NCI-H2196 treated with DMSO at 0.1 percent for 48 hours (cell line): ENCODE results near the gene TCF23.
A peak's percentile ranks its signal among the peaks of the same experiment; 100 is the strongest.
"Not testable (repeated sequence)": the region's sequence is repeated elsewhere in the genome, so short reads cannot be mapped to it uniquely, and the experiment has no call there.

ENCODE experiments used
- DNase-seq: peaks from one replicate; lab custom pipeline; 2025; ENCODE audit not compliant: unreplicated experiment; lab: John Stamatoyannopoulos, UW

The TCF23 gene

DNA sequence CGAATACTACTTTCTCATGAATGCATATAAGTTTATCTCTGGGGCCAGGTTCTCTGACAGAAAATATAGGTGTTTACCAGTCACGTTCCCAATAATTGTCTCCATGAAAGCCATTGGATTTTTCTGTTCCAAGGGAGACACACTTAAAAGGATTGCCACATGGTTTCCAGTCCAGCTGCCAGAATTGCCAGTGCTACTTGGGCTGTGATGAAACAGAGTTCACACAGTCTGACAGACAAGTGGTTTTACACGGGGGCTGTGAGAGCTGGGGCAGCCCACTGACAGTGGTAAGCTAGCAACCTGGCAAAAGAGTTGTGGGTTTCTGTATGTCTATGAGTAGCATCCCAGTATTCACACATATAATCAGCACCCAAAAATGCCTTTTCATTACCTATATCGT, 35.3 kb downstream of the TCF23 start:
- DNase-seq = no peak

DNA sequence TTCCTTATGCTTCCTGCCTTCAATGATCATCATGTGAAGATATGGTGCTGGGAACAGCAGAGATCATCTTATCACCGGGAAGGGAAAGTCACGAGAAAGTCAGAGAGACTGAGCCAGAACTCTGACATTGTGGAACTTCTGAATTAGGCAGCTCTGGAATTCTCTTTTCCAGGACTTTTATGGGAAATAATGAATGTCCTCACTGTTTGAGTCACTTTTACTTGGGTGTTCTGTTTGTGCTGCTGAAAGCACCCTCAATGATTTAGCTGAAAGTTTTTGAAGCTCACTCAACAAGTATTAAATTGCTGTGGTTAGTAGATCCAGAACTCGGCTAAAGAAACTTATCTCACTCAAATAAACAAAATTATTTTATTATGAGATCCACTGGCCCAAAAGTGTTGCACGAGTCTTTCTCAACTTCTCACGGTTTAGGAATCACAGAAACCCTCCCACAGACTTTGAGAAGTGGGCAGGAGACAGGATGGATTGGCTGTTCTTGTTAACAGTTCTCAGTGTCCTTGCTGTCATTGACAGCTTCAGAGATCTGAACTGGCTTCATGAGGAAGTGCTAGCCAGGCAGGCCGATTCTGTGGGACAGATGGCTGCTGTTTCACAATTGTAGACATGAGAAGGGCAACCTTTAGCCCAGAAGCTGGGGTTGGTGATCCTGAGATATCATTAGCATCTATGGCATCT, 36.7 kb downstream of the TCF23 start:
- no peak for DNase-seq

DNA sequence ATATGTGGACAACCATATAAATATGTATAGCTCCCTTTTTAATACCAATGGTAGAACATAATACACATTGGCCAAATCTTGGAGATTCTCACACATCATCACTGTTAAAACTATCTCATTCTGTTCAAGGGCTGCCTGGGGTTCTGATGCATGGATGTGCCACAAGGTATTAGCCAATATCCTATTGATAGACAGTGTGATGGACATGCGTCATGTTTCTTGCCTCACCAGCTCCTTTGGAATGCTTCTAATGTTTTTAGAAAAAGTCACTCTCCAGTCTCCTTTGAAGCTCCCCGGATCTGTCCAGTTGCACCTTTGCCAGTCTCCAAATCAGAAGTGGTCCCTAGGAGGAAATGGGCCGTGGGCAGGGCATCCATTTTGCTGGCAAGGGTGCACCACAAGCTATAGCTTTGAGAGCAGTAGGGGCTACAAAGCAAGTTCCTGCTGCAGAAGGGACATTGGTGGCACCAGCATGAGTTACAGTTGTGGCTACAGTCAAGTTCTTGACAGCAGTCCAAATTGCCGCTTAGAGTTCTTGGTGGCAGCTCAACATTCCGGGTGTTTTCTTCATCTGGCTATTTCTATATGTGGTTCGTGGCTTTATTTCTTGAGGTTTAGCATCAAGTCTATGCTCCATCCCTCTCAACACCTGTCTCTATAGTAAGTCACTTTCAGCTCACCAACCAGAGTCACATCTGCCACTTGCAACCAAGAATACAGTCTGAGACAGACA, 38.0 kb downstream of the TCF23 start:
- no peak for DNase-seq

DNA sequence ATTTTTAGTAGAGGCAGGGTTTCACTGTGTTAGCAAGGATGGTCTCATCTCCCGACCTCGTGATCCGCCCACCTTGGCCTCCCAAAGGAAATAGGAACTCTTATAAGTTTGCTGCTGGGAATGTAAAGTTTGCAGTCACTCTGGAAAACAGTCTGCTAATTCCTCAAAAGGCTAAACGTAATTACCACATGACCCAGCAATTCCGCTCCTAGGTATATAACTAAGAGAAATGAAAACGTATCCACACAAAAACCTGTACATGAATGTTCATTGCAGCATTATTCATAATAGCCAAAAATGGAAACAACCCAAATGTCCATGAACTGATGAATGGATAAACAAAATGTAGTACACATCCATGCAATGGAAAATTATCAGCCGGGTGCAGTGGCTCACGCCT, 41.2 kb downstream of the TCF23 start:
- no peak for DNase-seq

DNA sequence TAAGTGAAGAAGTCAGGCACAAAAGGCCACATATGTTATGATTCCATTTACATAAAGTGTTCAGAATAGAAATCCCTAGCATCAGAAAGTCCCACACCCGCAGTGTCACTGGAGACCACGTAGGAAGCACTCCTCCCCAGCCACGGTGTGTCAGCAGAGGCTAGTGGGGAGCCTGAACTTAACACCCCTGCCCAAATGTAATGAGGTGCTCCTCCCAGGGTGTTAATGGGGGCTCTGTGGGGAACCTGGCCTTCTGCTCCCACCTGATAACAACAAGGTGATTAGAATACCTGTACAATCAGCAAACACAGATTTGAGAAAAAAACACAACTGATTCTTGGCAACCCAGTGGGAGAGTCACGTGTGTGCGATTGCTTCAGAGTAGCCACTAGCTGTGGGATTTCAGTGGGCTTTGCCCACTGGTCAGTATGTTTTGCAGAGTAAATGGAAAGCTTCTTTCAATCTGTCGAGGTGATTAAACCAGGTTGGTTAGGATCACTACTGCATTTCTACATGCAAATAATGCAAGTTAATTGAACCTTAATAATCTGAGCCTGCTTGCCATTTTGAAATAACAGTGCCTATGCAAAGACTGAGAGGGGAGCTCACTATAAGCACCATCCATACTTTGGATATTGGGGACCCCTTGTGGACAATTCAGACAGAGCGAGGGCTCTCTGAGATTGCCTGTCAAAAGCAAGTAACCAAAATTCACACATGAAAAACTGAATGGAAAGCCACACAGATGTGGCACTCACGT, 42.4 kb downstream of the TCF23 start:
- DNase-seq = peak; percentile 38

DNA sequence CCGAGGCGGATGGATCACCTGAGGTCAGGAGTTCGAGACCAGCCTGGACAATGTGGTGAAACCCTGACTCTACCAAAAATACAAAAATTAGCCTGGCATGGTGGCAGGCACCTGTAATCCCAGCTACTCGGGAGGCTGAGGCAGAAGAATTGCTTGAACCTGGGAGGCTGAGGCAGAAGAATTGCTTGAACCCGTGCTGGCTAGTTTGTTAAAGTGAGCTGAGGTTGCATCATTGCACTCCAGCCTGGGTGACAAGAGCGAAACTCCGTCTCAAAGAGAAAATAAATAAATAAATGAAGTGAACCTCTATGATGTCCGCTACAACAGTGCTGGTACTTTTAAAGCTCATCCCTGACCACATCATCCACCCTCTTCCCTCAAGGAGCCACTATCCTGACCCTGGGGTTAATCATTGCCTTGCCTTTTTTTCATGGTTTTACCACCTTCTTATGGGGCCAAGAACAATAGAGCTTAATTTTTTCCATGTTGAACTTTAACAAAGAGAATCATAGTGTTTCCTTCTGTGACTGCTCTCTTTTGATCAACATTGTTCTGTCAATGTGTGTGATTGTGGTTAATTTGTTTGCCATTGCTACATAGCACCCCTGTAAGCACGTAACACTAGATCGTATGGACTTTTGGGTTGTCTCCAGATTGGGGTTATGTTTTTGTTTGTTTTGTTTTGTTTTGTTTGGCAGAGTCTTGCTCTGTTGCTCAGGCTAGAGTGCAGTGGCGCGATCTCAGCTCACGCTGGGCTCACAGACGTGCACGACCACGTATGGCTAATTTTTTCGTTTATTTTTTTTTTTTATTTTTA, 45.9 kb downstream of the TCF23 start:
- no peak for DNase-seq

DNA sequence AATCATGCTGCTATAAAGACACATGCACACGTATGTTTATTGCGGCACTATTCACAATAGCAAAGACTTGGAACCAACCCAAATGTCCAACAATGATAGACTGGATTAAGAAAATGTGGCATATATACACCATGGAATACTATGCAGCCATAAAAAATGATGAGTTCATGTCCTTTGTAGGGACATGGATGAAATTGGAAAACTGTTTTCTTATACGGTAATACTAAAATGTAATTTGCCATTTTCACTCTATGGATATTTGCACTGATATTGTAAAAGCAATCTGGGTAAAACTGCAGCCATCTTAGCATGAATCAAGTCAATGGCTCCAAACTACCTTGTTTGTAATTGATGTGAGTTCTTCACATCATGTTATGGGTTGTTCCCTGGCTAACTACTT, 47.0 kb downstream of the TCF23 start:
- not testable (repeated sequence) for DNase-seq

DNA sequence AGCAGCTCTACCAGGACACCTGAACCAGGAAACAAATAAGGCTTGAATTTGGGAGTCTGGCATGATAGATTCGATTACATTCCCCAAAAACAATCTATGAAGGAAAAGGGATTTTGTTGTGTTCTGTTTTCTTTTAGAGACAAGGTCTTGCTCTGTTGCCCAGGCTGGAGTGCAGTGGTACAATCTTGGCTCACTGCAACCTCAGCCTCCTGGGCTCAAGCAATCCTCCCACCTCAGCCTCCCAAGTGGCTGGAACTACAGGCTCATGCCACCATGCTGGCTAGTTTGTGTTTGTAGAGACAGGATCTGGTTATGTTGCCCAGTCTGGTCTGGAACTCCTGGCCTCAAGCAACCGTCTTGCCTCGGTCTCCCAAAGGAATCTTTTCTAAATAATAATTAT, 49.3 kb downstream of the TCF23 start:
- not testable (repeated sequence) for DNase-seq

DNA sequence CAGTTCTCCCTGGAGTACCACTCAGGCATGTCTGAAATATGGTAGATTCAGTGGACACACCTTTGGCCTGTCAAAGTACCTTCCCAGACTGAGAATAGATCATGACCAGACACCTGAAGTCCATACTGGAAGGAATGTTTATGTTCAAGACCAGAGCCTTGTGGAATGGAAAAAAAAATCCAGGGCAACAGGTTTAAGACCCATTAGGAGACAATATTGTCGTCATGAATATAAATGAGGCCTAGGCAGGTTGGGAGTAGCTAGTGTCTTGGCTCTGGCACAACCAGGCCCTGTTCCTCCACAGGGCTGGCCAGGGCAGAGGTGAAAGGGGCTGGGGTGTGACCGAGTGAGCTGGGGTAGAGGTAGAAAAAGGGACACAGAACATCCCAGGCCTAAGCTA, 49.8 kb downstream of the TCF23 start:
- DNase-seq = no peak

DNA sequence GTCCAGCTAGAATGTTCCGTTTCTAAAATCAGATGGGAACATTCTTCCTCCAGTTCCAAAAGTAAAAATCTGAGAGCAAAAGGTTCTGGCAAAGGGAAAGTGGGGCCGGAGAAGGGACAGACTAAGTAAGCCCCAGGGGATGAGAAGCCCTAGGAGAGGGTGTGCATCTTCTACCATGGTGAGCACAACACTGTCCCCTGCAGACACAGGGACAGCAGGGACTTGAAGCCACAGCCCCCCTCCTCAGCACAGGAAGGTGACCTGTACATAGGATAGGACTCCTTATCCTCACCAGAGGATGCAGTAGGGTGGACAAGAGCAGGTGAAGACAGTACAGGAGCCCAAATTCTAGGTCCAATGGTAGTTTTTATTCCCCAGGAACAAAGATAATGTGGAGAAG, 50.4 kb downstream of the TCF23 start:
- DNase-seq = no peak

DNA sequence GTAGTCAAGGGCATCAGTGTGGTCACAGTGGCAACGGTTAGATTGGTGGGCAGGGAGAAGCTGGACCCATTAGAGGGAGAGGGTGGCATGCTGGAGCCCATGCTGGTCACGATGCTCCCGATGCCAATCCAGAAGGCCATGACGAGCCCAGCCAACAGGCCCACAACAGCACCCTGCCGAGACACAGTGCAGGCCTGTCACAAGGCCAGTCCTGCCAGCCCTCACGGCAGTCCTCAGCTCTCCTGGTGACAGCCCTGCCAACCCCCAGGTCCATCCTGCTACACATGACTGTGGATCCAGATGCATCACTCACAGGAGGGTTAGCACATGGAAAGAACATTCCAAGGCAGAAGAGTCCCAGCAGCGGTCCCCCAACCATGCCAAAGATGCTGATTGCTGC, 52.9 kb downstream of the TCF23 start:
- DNase-seq = no peak

DNA sequence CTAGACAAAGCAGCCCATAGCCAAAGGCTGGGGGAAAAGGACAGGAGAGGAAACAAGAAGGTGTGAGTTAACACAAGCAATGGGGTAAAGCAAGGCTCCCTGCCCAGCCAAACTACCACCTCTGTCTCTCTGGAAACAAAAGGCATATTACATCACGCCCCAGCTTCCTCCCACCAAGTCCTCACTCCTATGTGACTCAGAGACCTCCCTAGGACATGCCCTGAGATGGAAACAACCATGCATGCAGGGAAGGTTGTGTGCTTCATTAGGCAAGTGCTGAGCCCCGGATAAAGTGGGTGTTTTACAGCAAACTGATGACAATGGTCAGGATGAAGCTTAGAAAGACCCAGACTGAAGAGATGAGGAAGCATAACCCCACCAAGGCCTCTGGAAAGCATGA, 54.0 kb downstream of the TCF23 start:
- no peak for DNase-seq

DNA sequence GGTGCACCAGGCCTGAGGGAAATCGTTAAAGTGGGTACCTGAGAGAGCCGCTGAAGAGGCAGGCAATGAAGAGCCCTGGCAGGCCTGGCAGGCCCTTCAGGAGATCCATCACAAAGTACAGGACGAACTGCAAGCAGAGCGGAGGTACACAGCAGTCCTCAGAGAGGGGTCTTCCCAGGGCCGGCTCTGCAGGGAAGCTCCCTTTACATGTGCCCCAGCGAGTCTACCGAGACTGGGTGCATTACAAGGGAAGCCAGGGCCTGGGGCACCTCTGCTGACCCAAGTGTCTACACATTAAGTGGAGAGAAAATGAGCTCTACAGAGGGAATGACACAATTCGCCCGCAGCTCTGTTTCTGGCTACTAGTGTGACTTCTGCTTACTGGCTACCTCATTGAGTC, 54.9 kb downstream of the TCF23 start:
- DNase-seq = no peak

DNA sequence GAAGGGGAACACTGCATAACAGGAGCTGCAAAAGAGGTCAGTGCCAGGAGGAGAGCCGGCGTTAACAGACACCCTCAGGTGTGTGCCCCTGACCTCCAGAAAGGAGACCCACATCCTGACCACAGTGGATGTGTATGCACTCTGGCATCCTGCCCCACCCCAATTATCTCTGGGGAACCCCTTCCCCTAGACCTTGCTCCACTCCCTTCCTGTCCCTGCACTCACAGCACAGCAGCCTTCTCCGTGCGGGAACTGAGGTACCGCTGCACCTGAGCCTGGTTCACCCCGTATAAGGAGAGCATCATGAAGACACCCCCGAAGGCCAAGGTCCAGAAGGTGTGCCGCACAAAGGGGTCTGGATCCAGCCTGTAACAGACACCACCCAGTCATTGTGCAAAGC, 55.8 kb downstream of the TCF23 start:
- DNase-seq = no peak

DNA sequence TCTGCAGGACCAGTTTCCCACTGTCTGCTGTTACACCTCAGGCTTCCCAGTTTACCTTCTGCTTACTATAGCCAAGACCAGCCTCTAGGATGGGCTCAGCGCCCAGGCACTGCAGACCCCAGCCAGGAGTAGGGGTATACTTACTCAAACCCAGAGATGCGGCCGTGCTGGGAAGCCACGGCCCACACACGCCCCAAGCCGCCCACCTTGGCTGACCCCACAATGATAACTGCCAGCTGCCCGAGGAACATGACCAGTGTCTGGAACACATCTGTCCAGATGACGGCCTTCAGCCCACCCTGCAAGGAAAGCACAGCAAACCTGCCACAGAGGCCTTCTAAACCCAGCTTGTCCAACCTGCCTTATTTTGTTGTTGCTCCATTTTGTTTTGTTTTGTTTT, 56.4 kb downstream of the TCF23 start:
- no peak for DNase-seq

DNA sequence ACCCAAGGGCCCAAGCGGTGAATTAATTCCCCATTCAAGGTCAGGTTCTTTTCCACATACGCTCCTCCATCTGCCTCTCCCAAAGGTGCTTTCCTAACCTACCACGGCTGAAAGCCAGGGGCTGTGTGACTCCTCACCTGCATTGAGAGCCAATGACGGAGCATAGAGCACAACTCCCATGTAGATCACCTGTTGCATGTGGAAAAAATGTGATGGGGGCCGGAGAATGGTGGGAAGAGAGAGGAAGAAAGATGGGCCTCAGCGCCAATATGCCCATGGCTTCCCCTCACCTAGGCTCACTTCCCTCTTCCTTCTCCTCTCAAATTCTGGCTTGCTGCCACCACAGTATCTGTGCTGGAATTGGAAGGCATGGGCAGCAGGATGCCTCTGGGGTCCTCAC, 57.5 kb downstream of the TCF23 start:
- no peak for DNase-seq
